Left ventricle myocardium inferior (tissue), 1 donor: Measurements from ENCODE around the gene TOMM5. TPM values are rescaled to one million over a fixed set of nuclear protein-coding genes. Genes with fewer than 3 reads are reported as not detected.

ENCODE experiments used
- DNase-seq: peaks from one replicate; pipeline ENCODE4 v3.0.0-alpha.2; 2020
- H3K27ac ChIP-seq: fragments of 200-600 bp; replicated peaks from 2 replicates; pipeline ENCODE4 v1.8.0; 2021
- H3K27me3 ChIP-seq: fragments of 200-600 bp; 2 replicates; pipeline ENCODE4 v1.8.0; 2021; ENCODE audit warnings: low read depth
- H3K36me3 ChIP-seq: fragments of 200-600 bp; 2 replicates; pipeline ENCODE4 v1.8.0; 2021
- H3K4me1 ChIP-seq: fragments of 200-600 bp; 2 replicates; pipeline ENCODE4 v1.8.0; 2021
- H3K4me3 ChIP-seq: fragments of 200-600 bp; 2 replicates; pipeline ENCODE4 v1.8.0; 2021; ENCODE audit warnings: mild to moderate bottlenecking, moderate library complexity
- H3K9me3 ChIP-seq: fragments of 200-600 bp; replicated peaks from 2 replicates; pipeline ENCODE4 v1.8.0; 2021
- CTCF ChIP-seq: fragments of 200-600 bp; IDR thresholded peaks from 2 replicates; pipeline ENCODE4 v1.8.0; 2021; ENCODE audit warnings: antibody characterized with exemption, mild to moderate bottlenecking, borderline replicate concordance
- intact Hi-C: fragments of 100-400 bp; cut with micrococcal nuclease; formaldehyde crosslinking; loops from one replicate; pipeline ENCODE4 v1.11.0; 2022
- total RNA-seq: library from RNA; stranded (reverse); fragmentation: NEBNext Ultra II Directional; extraction: Animal tissue kit (Norgen Biotek cat#: 25700); gene quantifications from one replicate; pipeline ENCODE4 v1.2.1, GENCODE V29; 2021
- donor health status: DM: no; HTN: yes; CAD: no; lungs with severe emphysema.

Gene TOMM5
- total RNA-seq, 1 donor from 2014 or later, result 56.4 TPM

GRCh38 chr9:37620396-37620795 lies 28.0 kb upstream of the TOMM5 start:
- no peak for DNase-seq
- Histone ChIP-seq H3K4me3 (no peak overlapping the region), H3K9me3 (no peaks in the 10 kb centered on the region), H3K27me3 (no peaks in the 10 kb centered on the region), H3K36me3 (no peaks in the 10 kb centered on the region), H3K4me1 (no peaks in the 10 kb centered on the region), H3K27ac (no peak overlapping the region)
- intact Hi-C loops, result no loop called here
- TF ChIP-seq CTCF, result no peak

- TF ChIP-seq CTCF, result no peak
- H3K27me3 ChIP-seq, result no peaks in the 10 kb centered on the region
- no peak for DNase-seq
Observed at GRCh38 chr9:37619806-37620205, 27.4 kb upstream of the TOMM5 start.

GRCh38 chr9:37618817-37619216 lies 26.4 kb upstream of the TOMM5 start:
- H3K4me3 ChIP-seq, result no peak overlapping the region
- intact Hi-C loops, result no loop called here
- DNase-seq, result no peak
- H3K9me3 ChIP-seq, result no peaks in the 10 kb centered on the region
- no peaks in the 10 kb centered on the region for H3K4me1 ChIP-seq
- no peaks in the 10 kb centered on the region for H3K36me3 ChIP-seq
- TF ChIP-seq CTCF, result no peak
- H3K27ac ChIP-seq, result no peak overlapping the region
- no peaks in the 10 kb centered on the region for H3K27me3 ChIP-seq

More at GRCh38 chr9:37619806-37620205, 27.4 kb upstream of the TOMM5 start:
- Histone ChIP-seq H3K4me3 (no peak overlapping the region), H3K9me3 (no peaks in the 10 kb centered on the region), H3K4me1 (no peaks in the 10 kb centered on the region), H3K27ac (no peak overlapping the region), H3K36me3 (no peaks in the 10 kb centered on the region)
- intact Hi-C loops, result no loop called here

GRCh38 chr9:37617832-37618231 lies 25.4 kb upstream of the TOMM5 start:
- H3K4me3 ChIP-seq, result no peak overlapping the region
- no peaks in the 10 kb centered on the region for H3K9me3 ChIP-seq
- H3K27ac ChIP-seq, result no peak overlapping the region
- intact Hi-C loops, result no loop called here
- no peak for DNase-seq
- H3K4me1 ChIP-seq, result no peaks in the 10 kb centered on the region
- no peaks in the 10 kb centered on the region for H3K27me3 ChIP-seq
- TF ChIP-seq CTCF, result no peak
- no peaks in the 10 kb centered on the region for H3K36me3 ChIP-seq

GRCh38 chr9:37617161-37617560 lies 24.8 kb upstream of the TOMM5 start:
- intact Hi-C loops, result no loop called here
- Histone ChIP-seq H3K27me3 (no peaks in the 10 kb centered on the region), H3K36me3 (no peaks in the 10 kb centered on the region), H3K9me3 (no peaks in the 10 kb centered on the region), H3K4me3 (no peak overlapping the region), H3K4me1 (no peaks in the 10 kb centered on the region), H3K27ac (no peak overlapping the region)
- no peak for TF ChIP-seq CTCF
- DNase-seq, result no peak

- Histone ChIP-seq H3K4me1 (no peaks in the 10 kb centered on the region), H3K9me3 (no peaks in the 10 kb centered on the region), H3K36me3 (no peaks in the 10 kb centered on the region), H3K27me3 (no peaks in the 10 kb centered on the region), H3K4me3 (no peak overlapping the region), H3K27ac (no peak overlapping the region)
- DNase-seq, result no peak
- intact Hi-C loops, result no loop called here
- TF ChIP-seq CTCF, result no peak
Observed at GRCh38 chr9:37611961-37612360, 19.6 kb upstream of the TOMM5 start.
